Raji (cell line): ENCODE data around the gene TMEM53.

Experiments used
- POLR2A ChIP-seq: IDR thresholded peaks from 2 replicates; pipeline ENCODE4 v1.6.1; 2011; ENCODE audit warnings: low read depth, low read length, control low read depth; ENCODE audit not compliant: insufficient read depth

The TMEM53 gene

GRCh38 chr1:44662683-44663030 lies 11.6 kb downstream of the TMEM53 start:
- TF ChIP-seq POLR2A, result no peak

DNA sequence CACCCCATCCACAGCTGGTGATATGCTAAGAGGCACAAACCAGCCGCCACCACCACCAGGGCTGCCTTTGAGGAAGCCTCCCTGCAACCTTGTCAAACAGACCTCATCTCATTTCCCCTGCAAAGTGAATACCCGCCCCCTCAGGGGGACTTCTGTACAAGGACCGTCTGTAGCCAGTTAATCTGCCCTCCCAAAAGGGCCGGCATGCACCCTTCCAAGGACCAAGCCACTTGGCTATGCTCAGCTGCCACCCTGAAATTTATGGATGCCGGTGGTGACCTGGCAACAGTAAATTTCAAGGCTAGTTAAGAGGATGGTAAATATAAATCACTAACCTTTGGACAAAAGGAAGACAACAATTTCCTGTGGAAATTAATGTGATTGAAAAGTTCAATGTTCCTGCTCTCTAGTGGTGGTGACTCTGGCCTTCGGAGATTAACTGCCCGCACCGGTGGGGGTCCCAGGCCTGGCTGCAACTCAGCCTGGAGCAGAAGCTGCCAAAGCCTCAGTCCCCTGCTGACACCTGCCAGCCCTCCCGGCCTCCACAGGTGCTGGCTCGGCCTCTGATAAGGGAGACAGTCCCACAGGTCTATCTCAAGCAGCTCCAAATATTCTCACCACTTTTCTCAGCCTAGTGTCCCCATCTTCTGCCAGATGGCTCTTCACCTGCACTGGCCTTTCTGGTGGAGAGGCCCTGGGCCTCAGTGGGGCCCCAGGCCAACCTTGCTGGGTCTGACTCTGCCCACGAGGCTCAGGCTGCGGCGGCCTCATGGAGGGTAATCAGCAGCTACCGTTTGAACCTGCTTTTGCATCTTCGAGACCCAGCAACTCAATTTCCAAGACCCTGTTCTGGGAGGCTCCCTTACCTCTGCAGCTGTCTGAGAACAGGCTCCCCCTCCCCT lies 12.2 kb downstream of the TMEM53 start:
- no peak for TF ChIP-seq POLR2A

DNA sequence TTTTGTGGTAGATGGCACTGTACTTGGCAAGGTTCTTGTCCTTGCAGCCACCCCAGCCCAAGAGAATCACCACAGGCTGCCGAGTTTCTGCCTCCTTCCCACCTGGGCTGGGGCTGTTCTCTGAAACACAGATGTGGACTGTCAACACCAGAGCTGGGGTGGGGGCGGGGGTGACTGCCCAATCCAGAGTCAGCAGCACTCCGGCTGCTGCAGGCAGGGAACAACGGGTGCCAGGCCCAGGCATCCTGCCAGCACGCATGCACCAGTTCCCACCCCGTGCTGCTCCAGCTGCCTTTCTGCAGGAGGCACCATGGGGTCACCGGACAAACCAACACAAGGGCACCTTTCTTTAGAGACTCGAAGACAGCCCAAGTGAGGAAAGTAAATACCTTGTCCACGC lies 14.1 kb downstream of the TMEM53 start:
- TF ChIP-seq POLR2A, result no peak

GRCh38 chr1:44659566-44659965 lies 14.7 kb downstream of the TMEM53 start:
- TF ChIP-seq POLR2A, result no peak

- no peak for TF ChIP-seq POLR2A
These were observed 18.7 kb downstream of the TMEM53 start for GRCh38 chr1:44655609-44656008.

DNA sequence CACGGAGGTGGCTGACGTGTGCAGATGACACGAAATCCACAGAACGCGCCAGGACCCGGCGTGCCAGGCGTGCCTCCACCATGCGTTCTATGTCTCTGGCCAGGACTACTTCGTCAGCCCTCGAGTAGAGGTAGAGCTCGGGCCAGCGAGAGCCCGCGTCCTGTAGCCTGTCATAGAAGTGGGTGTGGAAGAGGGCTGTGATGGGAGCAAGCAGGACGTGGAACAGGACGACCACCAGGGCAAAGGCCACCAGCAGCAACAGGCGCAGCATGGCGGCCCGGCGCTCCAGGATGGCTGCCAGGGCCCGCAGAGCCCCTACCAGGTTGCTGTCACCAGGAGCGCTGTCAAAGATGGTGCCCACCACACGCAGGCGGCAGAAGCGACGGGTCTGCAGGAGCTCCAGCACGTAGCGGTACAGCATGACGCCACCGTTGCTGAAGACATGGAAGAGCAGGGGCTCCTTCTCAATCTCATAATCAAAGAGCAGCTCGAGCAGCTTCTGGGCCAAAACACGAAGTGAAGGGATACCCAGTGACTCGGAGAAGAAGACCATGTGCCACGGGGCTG lies 19.6 kb downstream of the TMEM53 start:
- TF ChIP-seq POLR2A, result no peak

- TF ChIP-seq POLR2A, result no peak
These were observed 20.9 kb downstream of the TMEM53 start for GRCh38 chr1:44653107-44653964.

DNA sequence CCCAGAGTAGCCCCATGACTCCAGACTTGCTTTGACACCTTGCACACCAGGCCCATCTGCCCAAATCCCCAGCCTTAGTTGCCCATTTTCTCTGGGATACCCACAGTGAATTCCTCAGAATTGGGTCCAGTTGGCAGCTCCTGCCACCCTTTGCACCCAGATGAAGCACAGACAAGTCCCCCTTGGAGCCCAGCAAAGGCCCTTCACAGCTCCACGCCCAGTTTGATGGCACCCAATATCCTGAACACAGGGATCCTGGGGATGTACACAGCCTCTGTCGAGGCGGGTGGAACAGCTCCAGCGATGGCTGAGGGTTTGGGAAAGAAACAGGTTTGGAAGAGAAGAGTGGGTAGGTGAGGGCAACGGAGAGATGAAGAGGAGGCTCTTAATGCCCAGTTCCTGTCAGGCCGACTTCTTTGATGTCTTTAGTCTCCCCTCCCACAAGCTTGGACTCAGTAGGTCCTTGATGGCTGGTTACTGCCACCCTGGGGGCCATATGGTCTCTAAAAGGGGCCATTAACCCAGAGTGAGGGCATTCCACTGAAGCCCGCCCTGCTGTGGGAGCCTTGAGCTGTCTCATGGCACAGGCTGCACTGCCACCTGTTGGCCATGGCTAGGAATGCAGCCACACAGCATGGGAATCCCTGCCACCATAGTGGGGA lies 21.7 kb downstream of the TMEM53 start:
- no peak for TF ChIP-seq POLR2A

- TF ChIP-seq POLR2A, result no peak
These were observed 23.2 kb downstream of the TMEM53 start for GRCh38 chr1:44651069-44651468.

- TF ChIP-seq POLR2A, result no peak
These were observed 24.0 kb downstream of the TMEM53 start for GRCh38 chr1:44650159-44650831.

GRCh38 chr1:44649788-44650158 lies 24.5 kb downstream of the TMEM53 start:
- no peak for TF ChIP-seq POLR2A

DNA sequence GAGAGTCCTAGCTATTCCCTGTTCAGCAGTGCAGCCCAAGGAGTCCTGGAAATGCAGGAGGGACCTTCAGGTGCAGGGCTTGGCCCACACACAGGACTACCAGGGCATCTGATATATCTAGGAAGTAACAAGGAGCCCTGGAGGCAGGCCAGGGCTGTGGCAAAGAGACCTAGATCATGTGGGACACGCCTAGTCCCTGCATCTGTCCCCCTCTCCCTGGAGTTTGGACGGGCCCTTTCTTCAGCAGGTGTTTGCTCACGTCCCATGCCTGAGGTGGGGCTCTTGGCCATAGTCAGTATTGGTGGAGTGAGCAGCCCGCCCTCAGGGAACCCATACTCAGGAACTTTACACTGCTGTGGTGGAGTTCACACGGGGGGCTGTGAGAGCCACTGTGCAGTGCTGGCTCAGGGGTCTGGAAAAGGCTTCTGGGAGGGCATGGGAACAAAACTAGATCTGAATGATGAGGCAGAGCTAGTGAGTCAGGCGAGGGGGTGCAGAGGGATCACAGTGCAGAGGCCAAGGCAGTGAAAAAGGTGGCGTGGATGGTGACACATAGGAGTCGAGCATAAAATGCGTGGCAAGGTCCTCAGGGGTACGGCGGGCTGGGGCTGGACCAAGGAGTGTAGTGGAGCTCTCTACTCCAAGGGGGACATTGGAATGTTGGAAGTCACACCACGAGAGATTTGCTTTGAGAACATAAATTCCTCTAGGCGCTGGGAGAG lies 25.6 kb downstream of the TMEM53 start:
- no peak for TF ChIP-seq POLR2A

DNA sequence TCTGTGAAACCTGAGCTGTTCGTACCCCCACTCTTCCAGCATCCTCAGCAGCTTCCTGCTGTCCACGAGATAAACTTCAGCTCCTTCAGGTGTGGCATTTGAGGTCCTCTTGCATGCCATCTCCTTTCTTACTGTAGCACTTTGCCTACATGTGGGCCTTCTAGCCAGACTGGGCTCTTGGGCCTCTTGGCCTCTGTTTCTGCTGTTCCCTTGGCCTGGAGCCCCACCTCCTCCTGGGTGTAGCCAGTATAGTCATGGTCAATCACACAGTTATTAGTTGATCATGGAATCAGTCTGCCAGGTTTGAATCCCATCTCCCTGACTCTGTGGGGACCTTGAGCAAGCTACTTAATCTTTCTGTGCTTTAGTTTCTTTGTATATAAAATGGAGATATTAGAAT lies 26.4 kb downstream of the TMEM53 start:
- TF ChIP-seq POLR2A, result no peak

DNA sequence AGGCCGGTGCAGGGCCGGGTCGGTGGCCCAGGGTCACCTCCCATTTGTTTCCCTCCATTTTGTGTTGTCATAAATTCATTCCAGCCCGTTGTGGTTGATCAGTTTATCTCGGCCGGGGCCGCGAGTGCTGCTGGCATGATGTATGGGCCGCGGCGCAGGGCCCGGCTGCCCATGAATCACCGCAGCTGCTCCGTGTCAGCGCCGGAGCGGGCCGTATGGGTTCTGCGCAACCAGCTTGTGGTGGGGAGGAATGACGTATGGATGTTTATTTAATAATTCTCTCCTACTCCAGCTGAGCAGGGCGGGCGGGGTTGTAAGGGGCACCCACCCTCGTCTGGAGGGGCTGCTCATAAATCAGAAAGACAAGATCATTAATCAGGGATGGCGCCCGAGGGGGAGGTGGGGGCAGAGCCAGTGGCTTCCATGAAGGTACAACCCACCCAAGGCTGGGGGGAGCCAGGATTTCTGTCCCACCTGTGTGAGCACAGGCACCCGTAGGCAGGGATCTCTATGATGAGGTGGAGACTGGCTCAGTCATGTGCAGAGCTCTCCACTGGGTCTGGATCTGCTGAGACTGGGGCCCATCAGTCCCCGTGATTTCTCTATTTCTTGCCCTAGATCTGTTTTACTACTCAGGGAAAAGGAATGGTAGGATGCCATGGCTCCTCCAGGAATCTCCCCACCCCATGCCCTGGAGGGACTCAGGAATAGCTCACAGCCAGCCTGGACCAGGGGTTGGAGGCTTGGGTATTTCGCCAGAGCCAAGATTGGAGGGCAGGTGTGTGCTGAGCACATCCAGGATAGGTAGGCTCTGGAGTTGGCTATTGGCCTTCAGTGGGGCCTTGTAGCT lies 27.8 kb downstream of the TMEM53 start:
- TF ChIP-seq POLR2A, result no peak
